CD14-positive monocyte (primary cell): Measurements from ENCODE around the gene SIX1. TPM values are rescaled to one million over a fixed set of nuclear protein-coding genes. Genes with fewer than 3 reads are reported as not detected.

ENCODE experiments used
- DNase-seq, 3 donors: peaks; one replicate each; pipeline ENCODE4 v3.0.0-alpha.2; 2011 to 2022
- H2AFZ ChIP-seq: 2 replicates; pipeline ENCODE4 v1.6.0; 2012; ENCODE audit warnings: mild to moderate bottlenecking, low read depth, low read length, inconsistent platforms; ENCODE audit not compliant: insufficient read depth, poor library complexity, severe bottlenecking
- H3K27ac ChIP-seq, 2 donors: 1 replicate in 1 of 2; 2 replicates in 1 of 2; pipeline ENCODE4 v1.5.1; 2012 to 2013; ENCODE audit warnings: low read length in 2 of 2, control low read depth in 1 of 2, inconsistent platforms in 1 of 2, low read depth in 1 of 2, mild to moderate bottlenecking in 1 of 2
- H3K27me3 ChIP-seq, 2 donors: one replicate each; pipeline versions ENCODE4 v1.6.0 to v1.6.1; 2011 to 2013; ENCODE audit warnings: low read length in 2 of 2; ENCODE audit not compliant: control insufficient read depth in 2 of 2, insufficient read depth in 2 of 2
- H3K36me3 ChIP-seq, 2 donors: replicated peaks in 1 of 2; 1 replicate in 1 of 2; 2 replicates in 1 of 2; pipeline versions ENCODE4 v1.5.1 to v1.6.1; 2012 to 2013; ENCODE audit warnings: low read length in 2 of 2, control low read depth in 1 of 2, inconsistent platforms in 1 of 2, mild to moderate bottlenecking in 1 of 2; ENCODE audit not compliant: insufficient read depth in 2 of 2, control insufficient read depth in 1 of 2
- H3K4me1 ChIP-seq, 2 donors: 1 replicate in 1 of 2; 2 replicates in 1 of 2; pipeline versions ENCODE4 v1.5.1 to v1.6.1; 2012 to 2013; ENCODE audit warnings: low read length in 2 of 2, control low read depth in 1 of 2, inconsistent platforms in 1 of 2, mild to moderate bottlenecking in 1 of 2, moderate library complexity in 1 of 2; ENCODE audit not compliant: insufficient read depth in 2 of 2, control insufficient read depth in 1 of 2
- H3K4me2 ChIP-seq: replicated peaks from 2 replicates; pipeline ENCODE3; 2012; ENCODE audit warnings: low read length, moderate library complexity, mild to moderate bottlenecking; ENCODE audit not compliant: poor library complexity, severe bottlenecking; ENCODE audit errors: extremely low read depth
- H3K4me3 ChIP-seq, 3 experiments: fragments of 200-600 bp in 1 of 3; sonication (generic) in 1 of 3; replicated peaks in 1 of 3; 1 replicate in 2 of 3; 2 replicates in 1 of 3; pipeline ENCODE4 v1.5.1; 2011 to 2013; ENCODE audit warnings: low read length in 3 of 3, mild to moderate bottlenecking in 3 of 3, control low read depth in 2 of 3, low read depth in 2 of 3, inconsistent platforms in 1 of 3, moderate library complexity in 1 of 3
- H3K79me2 ChIP-seq: 2 replicates; pipeline ENCODE4 v1.6.0; 2012; ENCODE audit warnings: mild to moderate bottlenecking, control low read depth, inconsistent platforms, low read length, moderate library complexity; ENCODE audit not compliant: insufficient read depth
- H3K9ac ChIP-seq: 2 replicates; pipeline ENCODE4 v1.6.0; 2017; ENCODE audit warnings: low read length, mild to moderate bottlenecking; ENCODE audit not compliant: insufficient read depth, poor library complexity, severe bottlenecking
- H3K9me3 ChIP-seq, 2 donors: replicated peaks in 1 of 2; 1 replicate in 1 of 2; 2 replicates in 1 of 2; pipeline versions ENCODE4 v1.5.1 to v1.6.1; 2012 to 2013; ENCODE audit warnings: low read length in 2 of 2, control low read depth in 1 of 2; ENCODE audit not compliant: control insufficient read depth in 1 of 2, insufficient read depth in 1 of 2
- H4K20me1 ChIP-seq: 2 replicates; pipeline ENCODE4 v1.6.0; 2012; ENCODE audit warnings: mild to moderate bottlenecking, low read length, control low read depth, moderate library complexity; ENCODE audit not compliant: insufficient read depth
- H3K27ac Mint-ChIP-seq, 7 donors: one replicate each; pipeline ENCODE4 v1.8.0; 2020; ENCODE audit warnings: mild to moderate bottlenecking in 7 of 7, mixed read lengths in 7 of 7, moderate library complexity in 6 of 7, inconsistent platforms in 2 of 7
- H3K27me3 Mint-ChIP-seq, 3 donors: one replicate each; pipeline ENCODE4 v1.8.0; 2021 to 2022; ENCODE audit warnings: low read depth in 3 of 3, mild to moderate bottlenecking in 3 of 3, mixed read lengths in 3 of 3, moderate library complexity in 3 of 3, inconsistent platforms in 1 of 3
- H3K36me3 Mint-ChIP-seq, 2 donors: one replicate each; pipeline ENCODE4 v1.8.0; 2020; ENCODE audit warnings: mixed read lengths in 2 of 2, inconsistent platforms in 1 of 2, mild to moderate bottlenecking in 1 of 2
- H3K4me1 Mint-ChIP-seq: one replicate; pipeline ENCODE4 v1.8.0; 2020; ENCODE audit warnings: mild to moderate bottlenecking, mixed read lengths
- H3K4me3 Mint-ChIP-seq, 2 donors: one replicate each; pipeline ENCODE4 v1.8.0; 2020; ENCODE audit warnings: mild to moderate bottlenecking in 2 of 2, mixed read lengths in 2 of 2, moderate library complexity in 1 of 2
- H3K9me3 Mint-ChIP-seq, 7 donors: one replicate each; pipeline ENCODE4 v1.8.0; 2020 to 2022; ENCODE audit warnings: mixed read lengths in 7 of 7, mild to moderate bottlenecking in 6 of 7, moderate library complexity in 6 of 7, inconsistent platforms in 2 of 7
- CTCF ChIP-seq: fragments of 200-600 bp; IDR thresholded peaks from one replicate; pipeline ENCODE4 v1.8.0; 2022; ENCODE audit warnings: antibody characterized with exemption, mild to moderate bottlenecking
- WGBS: methylation state at CpG from one replicate; pipeline ENCODE4 v1.1.5; 2013; ENCODE audit warnings: missing lambda C conversion rate; ENCODE audit not compliant: insufficient coverage; 5-methylcytosine and 5-hydroxymethylcytosine counted together
- intact Hi-C, 2 donors: fragments of 100-400 bp; cut with micrococcal nuclease; formaldehyde crosslinking; loops; one replicate each; pipeline versions ENCODE4 v1.15.0 to v1.15.1; 2023
- polyA plus RNA-seq, 3 donors: library from polyadenylated mRNA; depleted of rRNA in 1 of 3; unstranded in 2 of 3; stranded (reverse) in 1 of 3; fragments of 300-500 nt in 2 of 3; fragments of >200 nt in 1 of 3; fragmentation: Illumina TruSeq in 2 of 3; gene quantifications; 1 replicate in 2 of 3; 2 replicates in 1 of 3; pipeline ENCODE4 v1.2.3, GENCODE V29; 2012 to 2021

Gene SIX1
- polyA plus RNA-seq, 3 donors = not detected

GRCh38 chr14:60652674-60653651, 3.7 kb upstream of the SIX1 start:
- peaks cover 0 to 47% (median 29%) of the 10 kb centered on the region in 7 donors for H3K9me3 Mint-ChIP-seq
- H3K79me2 ChIP-seq = no peaks in the 10 kb centered on the region
- H3K36me3 ChIP-seq = no peaks in the 10 kb centered on the region
- peaks cover 3 to 68% of the 10 kb centered on the region in 2 donors for H3K9me3 ChIP-seq
- WGBS = 10% methylated on average over 40 of the region's 50 CpGs
- H4K20me1 ChIP-seq = no peaks in the 10 kb centered on the region
- intact Hi-C loops = loop anchor here in 1 of 2 donors (10.0 kb wide), 1 partner anchor 382 kb away; no protein-coding TSS in a partner anchor
- H2AFZ ChIP-seq = no peak overlapping the region
- H3K27me3 ChIP-seq = peaks cover 89 to 98% of the 10 kb centered on the region in 2 donors
- no peak overlapping the region for H3K4me2 ChIP-seq
- H3K9ac ChIP-seq = no peak overlapping the region
- H3K4me3 Mint-ChIP-seq = peak overlapping the region in 1 of 2 donors; percentile 93
- H3K4me1 ChIP-seq = peaks cover 30 to 40% of the 10 kb centered on the region in 2 donors
- H3K36me3 Mint-ChIP-seq = peaks cover 6 to 29% of the 10 kb centered on the region in 2 donors
- H3K4me1 Mint-ChIP-seq = peaks cover 64% of the 10 kb centered on the region
- DNase-seq = no peak
- peaks cover 95 to 100% (median 98%) of the 10 kb centered on the region in 3 donors for H3K27me3 Mint-ChIP-seq
- no peak overlapping the region for H3K27ac Mint-ChIP-seq
- H3K4me3 ChIP-seq = no peak overlapping the region
- no peak overlapping the region for H3K27ac ChIP-seq
- TF ChIP-seq CTCF = no peak

- intact Hi-C loops = loop anchor here in 1 of 2 donors (10.0 kb wide), 1 partner anchor 383 kb away; no protein-coding TSS in a partner anchor
- peaks cover 3 to 69% of the 10 kb centered on the region in 2 donors for H3K9me3 ChIP-seq
- peaks cover 4 to 26% of the 10 kb centered on the region in 2 donors for H3K36me3 Mint-ChIP-seq
- no peak for DNase-seq
- H3K27me3 Mint-ChIP-seq = peaks cover 95 to 100% (median 98%) of the 10 kb centered on the region in 3 donors
- H2AFZ ChIP-seq = no peak overlapping the region
- no peak overlapping the region for H3K9ac ChIP-seq
- TF ChIP-seq CTCF = no peak
- H3K36me3 ChIP-seq = no peaks in the 10 kb centered on the region
- peaks cover 0 to 47% (median 24%) of the 10 kb centered on the region in 7 donors for H3K9me3 Mint-ChIP-seq
- 1% methylated on average over 23 of the region's 38 CpGs for WGBS
- H3K27me3 ChIP-seq = peaks cover 91 to 98% of the 10 kb centered on the region in 2 donors
- H4K20me1 ChIP-seq = no peaks in the 10 kb centered on the region
- no peak overlapping the region for H3K27ac ChIP-seq
- peaks cover 33 to 40% of the 10 kb centered on the region in 2 donors for H3K4me1 ChIP-seq
- H3K4me2 ChIP-seq = no peak overlapping the region
- peaks cover 64% of the 10 kb centered on the region for H3K4me1 Mint-ChIP-seq
- H3K4me3 Mint-ChIP-seq = peak overlapping the region in 1 of 2 donors; percentile 68
- H3K27ac Mint-ChIP-seq = no peak overlapping the region
- no peak overlapping the region for H3K4me3 ChIP-seq
- H3K79me2 ChIP-seq = no peaks in the 10 kb centered on the region
These were observed 2.8 kb upstream of the SIX1 start for GRCh38 chr14:60651796-60652673.
